CD4-positive, alpha-beta T cell (primary cell): ENCODE data around the gene SCN1A. TPM values are rescaled to one million over a fixed set of nuclear protein-coding genes. Genes with fewer than 3 reads are reported as not detected.

Experiments
- ATAC-seq: fragments of 200-7000 bp; cut with Tn5 transposase; one replicate; pipeline ENCODE4 v1.10.0; 2022; ENCODE audit warnings: mild to moderate bottlenecking; ENCODE audit not compliant: poor library complexity
- CTCF ChIA-PET: fragments of 350-600 bp; sonication (Branson Sonifier 250); formaldehyde crosslinking; loops from one replicate; lab custom pipeline; 2021; ENCODE audit warnings: antibody characterized with exemption, inconsistent platforms; lab: Charles Lee
- POLR2A ChIA-PET: fragments of 350-600 bp; sonication (Branson Sonifier 250); formaldehyde crosslinking; loops from one replicate; lab custom pipeline; 2021; ENCODE audit warnings: antibody characterized with exemption, inconsistent platforms; lab: Charles Lee
- DNase-seq, 14 experiments: peaks; one replicate each; pipeline ENCODE4 v3.0.0-alpha.2; 2013 to 2020; ENCODE audit warnings: mixed read lengths in 2 of 14
- H3K27ac ChIP-seq, 2 donors: one replicate each; pipeline versions ENCODE4 v1.5.1 to v1.7.0; 2013; ENCODE audit warnings: low read length in 2 of 2, low read depth in 1 of 2, mild to moderate bottlenecking in 1 of 2
- H3K27me3 ChIP-seq, 2 experiments: 1 replicate in 1 of 2; 2 replicates in 1 of 2; pipeline versions ENCODE4 v1.6.1 to v1.7.0; 2013; ENCODE audit warnings: low read length in 2 of 2, control low read depth in 1 of 2, mild to moderate bottlenecking in 1 of 2, moderate library complexity in 1 of 2; ENCODE audit not compliant: insufficient read depth in 2 of 2, control insufficient read depth in 1 of 2
- H3K36me3 ChIP-seq: one replicate; pipeline ENCODE4 v1.6.1; 2013; ENCODE audit warnings: low read length, control low read depth; ENCODE audit not compliant: insufficient read depth
- H3K4me1 ChIP-seq: one replicate; pipeline ENCODE4 v1.6.1; 2013; ENCODE audit warnings: low read length, control low read depth; ENCODE audit not compliant: insufficient read depth
- H3K4me3 ChIP-seq: one replicate; pipeline ENCODE4 v1.5.1; 2013; ENCODE audit warnings: mild to moderate bottlenecking, low read length, moderate library complexity
- H3K9me3 ChIP-seq, 2 experiments: 1 replicate in 1 of 2; 2 replicates in 1 of 2; pipeline versions ENCODE4 v1.6.1 to v1.7.0; 2013; ENCODE audit warnings: low read length in 2 of 2, mild to moderate bottlenecking in 2 of 2, control low read depth in 1 of 2, moderate library complexity in 1 of 2; ENCODE audit not compliant: control insufficient read depth in 1 of 2, insufficient read depth in 1 of 2
- H3K27ac Mint-ChIP-seq: one replicate; pipeline ENCODE4 v1.8.0; 2020; ENCODE audit warnings: mixed read lengths
- H3K27me3 Mint-ChIP-seq: one replicate; pipeline ENCODE4 v1.8.0; 2021; ENCODE audit warnings: mixed read lengths
- H3K36me3 Mint-ChIP-seq: one replicate; pipeline ENCODE4 v1.8.0; 2021; ENCODE audit warnings: low read depth, mixed read lengths
- H3K4me1 Mint-ChIP-seq: one replicate; pipeline ENCODE4 v1.8.0; 2021; ENCODE audit warnings: low read depth, mixed read lengths
- H3K4me3 Mint-ChIP-seq: one replicate; pipeline ENCODE4 v1.8.0; 2020; ENCODE audit warnings: mild to moderate bottlenecking, mixed read lengths
- H3K9me3 Mint-ChIP-seq: one replicate; pipeline ENCODE4 v1.8.0; 2020; ENCODE audit warnings: mixed read lengths
- CTCF ChIP-seq: fragments of 200-600 bp; IDR thresholded peaks from one replicate; pipeline ENCODE4 v1.8.0; 2022; ENCODE audit warnings: antibody characterized with exemption, mild to moderate bottlenecking
- intact Hi-C, 2 experiments: fragments of 100-400 bp; cut with DNase I in 1 of 2; cut with micrococcal nuclease in 1 of 2; formaldehyde crosslinking; loops; one replicate each; pipeline versions ENCODE4 v1.15.1 to v1.9.0; 2023 to 2025; cut with DNase I, micrococcal nuclease
- total RNA-seq, 174 experiments: library from RNA in 2 of 174; stranded (reverse) in 2 of 174; gene quantifications; one replicate each; pipeline ENCODE4 v1.2.3 and lab custom pipeline; 2021 to 2026

The SCN1A gene
- total RNA-seq, 2 experiments from 2014 or later = not detected

GRCh38 chr2:166081852-166082251, 46.0 kb downstream of the SCN1A start:
- no peaks in the 10 kb centered on the region for H3K9me3 Mint-ChIP-seq
- CTCF ChIA-PET = no interaction called here
- intact Hi-C loops = no loop called here
- no peaks in the 10 kb centered on the region for H3K27me3 ChIP-seq
- H3K4me3 Mint-ChIP-seq = no peak overlapping the region
- DNase-seq (no peak), ATAC-seq (no peak)
- no peaks in the 10 kb centered on the region for H3K27me3 Mint-ChIP-seq
- no peaks in the 10 kb centered on the region for H3K36me3 Mint-ChIP-seq
- POLR2A ChIA-PET = no interaction called here
- H3K36me3 ChIP-seq = no peaks in the 10 kb centered on the region
- no peak overlapping the region for H3K27ac Mint-ChIP-seq
- no peak overlapping the region for H3K27ac ChIP-seq
- H3K4me1 ChIP-seq = no peaks in the 10 kb centered on the region
- no peak for TF ChIP-seq CTCF
- no peaks in the 10 kb centered on the region for H3K4me1 Mint-ChIP-seq
- H3K9me3 ChIP-seq = no peaks in the 10 kb centered on the region
- H3K4me3 ChIP-seq = no peak overlapping the region

DNA sequence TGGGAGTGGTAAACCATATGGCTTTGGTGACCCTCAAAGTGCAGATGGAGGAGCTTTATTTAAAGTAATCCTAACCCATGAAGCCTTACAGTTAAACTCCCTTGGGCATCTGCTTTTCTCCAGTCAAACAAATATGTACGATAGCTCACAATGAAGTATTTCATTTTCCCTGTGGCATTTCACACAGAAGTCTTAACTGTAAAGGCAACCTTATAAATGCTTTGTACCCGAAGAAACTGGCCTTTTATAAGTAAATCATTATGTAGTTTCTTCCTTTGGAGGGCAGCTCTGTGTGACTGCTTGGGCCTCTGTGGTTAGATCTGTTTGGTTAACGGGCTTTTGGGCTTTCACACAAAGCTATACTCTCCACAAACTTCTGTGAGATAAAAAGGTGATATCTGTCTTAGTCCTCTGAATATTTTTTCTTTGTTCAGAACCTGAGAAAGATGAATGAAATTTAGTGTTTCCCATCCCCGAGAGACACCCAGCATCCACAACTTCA, 46.6 kb downstream of the SCN1A start:
- no peaks in the 10 kb centered on the region for H3K9me3 Mint-ChIP-seq
- ChIA-PET CTCF (no interaction called here), POLR2A (no interaction called here)
- H3K4me3 Mint-ChIP-seq = no peak overlapping the region
- Histone ChIP-seq H3K4me3 (no peak overlapping the region), H3K27me3 (no peaks in the 10 kb centered on the region), H3K36me3 (no peaks in the 10 kb centered on the region), H3K9me3 (no peaks in the 10 kb centered on the region), H3K4me1 (no peaks in the 10 kb centered on the region), H3K27ac (no peak overlapping the region)
- no peaks in the 10 kb centered on the region for H3K36me3 Mint-ChIP-seq
- no peaks in the 10 kb centered on the region for H3K27me3 Mint-ChIP-seq
- ATAC-seq (no peak), DNase-seq (no peak)
- no peak overlapping the region for H3K27ac Mint-ChIP-seq
- H3K4me1 Mint-ChIP-seq = no peaks in the 10 kb centered on the region
- no peak for TF ChIP-seq CTCF
- intact Hi-C loops = no loop called here

DNA sequence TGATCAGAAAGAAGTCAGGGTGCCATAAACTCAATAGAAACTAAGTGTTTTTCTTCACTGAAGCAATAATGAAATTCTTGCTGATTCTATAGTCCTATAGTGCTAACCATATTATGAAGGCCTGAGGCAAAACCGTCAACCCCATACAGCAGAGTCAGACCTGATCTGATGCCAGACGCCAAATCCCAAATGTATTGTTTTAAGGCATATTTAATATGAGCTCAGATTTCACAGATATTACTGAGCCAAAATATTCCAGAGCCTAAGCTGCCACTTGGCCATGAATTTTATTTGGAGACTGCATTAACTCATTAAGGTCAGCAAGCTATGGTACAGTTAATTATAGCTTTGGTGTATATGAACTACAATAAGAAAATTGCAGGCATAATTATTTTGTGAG, 53.4 kb downstream of the SCN1A start:
- no peaks in the 10 kb centered on the region for H3K36me3 Mint-ChIP-seq
- ChIA-PET CTCF (no interaction called here), POLR2A (no interaction called here)
- H3K4me1 Mint-ChIP-seq = no peaks in the 10 kb centered on the region
- Histone ChIP-seq H3K4me1 (no peaks in the 10 kb centered on the region), H3K36me3 (no peaks in the 10 kb centered on the region), H3K4me3 (no peak overlapping the region), H3K27me3 (no peaks in the 10 kb centered on the region), H3K27ac (no peak overlapping the region), H3K9me3 (no peaks in the 10 kb centered on the region)
- no peak for TF ChIP-seq CTCF
- intact Hi-C loops = no loop called here
- no peaks in the 10 kb centered on the region for H3K9me3 Mint-ChIP-seq
- ATAC-seq (no peak), DNase-seq (no peak)
- H3K27ac Mint-ChIP-seq = no peak overlapping the region
- no peak overlapping the region for H3K4me3 Mint-ChIP-seq
- peaks cover 6% of the 10 kb centered on the region for H3K27me3 Mint-ChIP-seq
